NCI-H1048 (cell line): Measurements from ENCODE around the gene PAWR.

Source experiments
- DNase-seq: peaks from one replicate; lab custom pipeline; 2025; lab: John Stamatoyannopoulos, UW

PAWR gene, protein sequence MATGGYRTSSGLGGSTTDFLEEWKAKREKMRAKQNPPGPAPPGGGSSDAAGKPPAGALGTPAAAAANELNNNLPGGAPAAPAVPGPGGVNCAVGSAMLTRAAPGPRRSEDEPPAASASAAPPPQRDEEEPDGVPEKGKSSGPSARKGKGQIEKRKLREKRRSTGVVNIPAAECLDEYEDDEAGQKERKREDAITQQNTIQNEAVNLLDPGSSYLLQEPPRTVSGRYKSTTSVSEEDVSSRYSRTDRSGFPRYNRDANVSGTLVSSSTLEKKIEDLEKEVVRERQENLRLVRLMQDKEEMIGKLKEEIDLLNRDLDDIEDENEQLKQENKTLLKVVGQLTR

DNA sequence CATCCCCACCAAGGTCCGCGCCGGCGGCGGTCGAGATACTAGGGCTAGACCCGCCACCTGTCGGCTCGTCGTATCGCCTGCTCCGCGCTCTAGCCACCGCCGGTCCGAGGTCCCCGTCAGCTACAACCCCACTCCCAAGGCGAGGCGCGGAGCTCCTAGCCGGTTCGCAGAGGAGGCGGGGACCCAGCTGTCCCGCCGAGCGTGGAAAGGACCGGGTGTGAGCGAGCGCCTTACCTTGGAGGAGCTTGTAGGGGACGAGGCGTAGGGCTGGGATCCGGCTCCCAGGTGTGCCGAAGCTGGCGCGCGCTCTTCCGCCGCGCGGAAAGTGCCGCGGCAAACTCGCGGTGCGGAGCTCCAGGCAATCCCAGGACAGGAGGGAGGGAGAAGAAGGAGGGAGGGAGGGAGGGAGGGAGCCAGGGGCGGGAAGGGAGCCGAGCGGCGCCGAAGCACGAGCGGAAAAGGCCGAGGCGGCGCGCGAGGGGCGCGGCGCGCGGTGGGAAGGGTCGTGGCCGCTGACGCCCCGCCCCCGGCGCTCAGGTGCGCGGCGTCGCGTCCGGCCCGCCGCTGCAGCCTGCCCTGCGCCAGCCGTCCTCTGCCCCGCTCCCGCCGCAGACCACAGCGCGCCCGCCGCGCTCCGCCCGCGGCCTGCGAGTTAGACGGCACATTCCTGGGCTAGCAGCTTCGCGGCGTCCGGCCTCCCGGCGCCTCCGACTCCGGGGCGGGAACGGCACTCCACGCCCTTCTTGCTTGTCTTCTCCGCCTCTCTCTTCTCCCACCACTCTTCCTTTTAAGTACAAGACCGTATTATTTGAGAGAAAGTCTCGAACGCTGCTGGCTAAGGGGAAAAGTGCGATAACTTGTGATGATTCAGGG, at the start of gene PAWR:
Gene PAWR, minus strand, starts transcription at position 327 of the 873 bp plus-strand sequence. CDS start 720 bp downstream, outside the sequence.
- peak; percentile 73 for DNase-seq

DNA sequence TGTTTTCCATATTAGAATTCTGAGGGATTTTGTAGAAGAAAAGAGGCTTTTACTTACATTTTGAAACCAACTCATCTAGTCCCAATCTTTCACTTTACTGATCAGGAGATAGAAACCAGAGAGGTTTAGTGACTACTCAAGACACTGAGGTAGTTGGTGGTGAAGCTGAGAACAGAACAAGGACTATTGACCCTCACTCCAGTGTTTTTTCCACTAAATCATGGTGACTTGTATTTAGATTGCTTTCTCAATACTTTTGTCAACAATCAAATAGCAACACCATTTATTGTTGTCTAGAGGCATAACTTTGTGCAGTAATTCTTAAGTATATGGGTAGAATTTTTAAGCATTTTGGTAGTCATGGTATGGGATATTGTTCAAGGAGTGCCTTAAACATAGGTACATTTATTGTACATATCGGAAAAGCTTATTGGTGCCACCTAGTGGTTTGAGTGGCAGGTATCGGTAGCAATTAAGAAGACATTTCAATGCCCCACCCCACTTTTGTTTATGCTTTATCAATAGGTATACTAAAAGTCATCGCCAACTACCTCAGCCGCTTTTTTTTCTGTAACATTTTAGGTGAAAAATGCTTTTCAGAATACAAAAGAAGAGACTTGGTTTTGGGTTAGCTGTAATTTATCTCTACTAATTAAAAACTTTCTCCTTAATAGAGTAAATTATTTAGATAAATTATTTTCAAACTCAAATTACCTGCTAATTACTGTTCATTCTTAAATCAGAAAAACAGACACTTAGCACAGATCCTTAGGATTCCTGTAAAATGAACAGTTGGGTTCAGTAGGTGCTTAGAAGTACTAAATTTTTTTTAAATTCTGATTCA, 47.3 kb upstream of the PAWR start:
- DNase-seq = peak; percentile 41

DNA sequence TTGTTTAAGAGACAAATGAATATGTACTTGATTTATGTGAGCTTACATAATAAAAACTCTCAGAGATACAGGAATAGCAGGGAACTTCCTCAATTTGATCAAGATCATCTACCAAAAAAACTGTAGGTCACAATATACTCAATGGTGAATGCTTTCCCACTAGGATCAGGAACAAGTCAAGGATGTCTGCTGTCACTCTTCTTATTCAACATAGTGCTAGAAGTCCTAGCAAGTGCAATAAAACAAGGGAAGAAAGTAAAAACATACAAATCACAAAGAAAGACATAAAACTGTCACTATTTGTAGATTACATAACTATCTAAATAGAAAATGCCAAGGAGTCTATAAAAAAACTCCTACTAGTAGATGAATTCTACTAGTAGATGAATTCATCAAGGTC, 41.9 kb upstream of the PAWR start:
- no peak for DNase-seq

DNA sequence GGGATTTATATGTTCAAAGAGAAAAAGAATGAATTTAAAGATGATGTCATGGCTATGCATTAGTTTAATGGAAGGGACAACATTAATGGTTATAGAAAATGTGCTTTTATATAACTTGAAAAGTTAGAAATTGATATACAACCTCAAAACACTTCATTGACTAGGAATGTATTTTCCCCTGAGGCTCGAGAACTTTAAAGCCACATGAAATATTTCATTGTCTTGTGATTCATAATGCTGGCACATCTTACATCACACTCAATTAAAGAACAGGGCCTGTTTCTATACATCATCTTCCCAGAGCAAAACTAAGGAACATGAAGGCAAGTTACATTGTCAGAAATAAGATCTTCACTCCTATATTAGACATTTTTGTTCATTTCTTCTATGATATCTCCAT, 35.2 kb upstream of the PAWR start:
- DNase-seq = no peak

DNA sequence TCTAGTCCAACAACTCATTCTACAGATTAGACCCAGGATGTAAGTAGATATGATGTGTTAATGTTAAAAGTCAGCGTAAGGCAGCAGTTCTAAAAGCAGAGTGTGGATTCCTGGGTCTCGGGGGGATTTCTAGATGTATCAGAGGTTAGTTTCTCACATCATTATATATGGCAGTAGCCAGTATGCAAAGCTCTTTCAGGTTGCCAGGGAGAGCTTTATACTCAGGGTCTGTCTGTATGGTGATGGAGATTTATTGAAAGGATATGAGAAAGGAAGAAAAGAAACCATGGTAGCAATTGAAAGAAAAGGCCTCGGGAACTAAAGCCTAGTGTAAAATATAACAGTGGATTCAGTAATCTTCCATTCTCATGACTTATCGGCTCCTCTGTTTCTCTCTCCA, 26.2 kb upstream of the PAWR start:
- DNase-seq = no peak

DNA sequence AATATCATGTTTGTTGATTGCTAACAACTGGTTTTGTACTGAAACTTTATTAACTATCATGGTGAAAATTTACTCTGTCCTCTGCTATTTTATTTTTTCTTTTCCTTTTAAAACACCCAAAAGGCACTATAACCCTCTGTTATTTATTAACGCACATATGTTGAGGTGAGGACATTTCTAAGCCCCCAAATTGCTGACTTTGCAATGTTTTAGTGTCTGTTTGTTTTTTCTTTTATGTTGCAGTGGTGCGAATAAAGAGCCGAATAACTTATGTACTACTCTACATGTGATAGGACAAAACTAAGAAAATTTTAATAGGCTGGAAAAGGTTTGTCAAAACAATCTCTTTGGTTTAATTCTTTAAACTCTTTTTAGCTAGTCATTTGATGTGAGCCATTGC, 24.5 kb upstream of the PAWR start:
- no peak for DNase-seq

DNA sequence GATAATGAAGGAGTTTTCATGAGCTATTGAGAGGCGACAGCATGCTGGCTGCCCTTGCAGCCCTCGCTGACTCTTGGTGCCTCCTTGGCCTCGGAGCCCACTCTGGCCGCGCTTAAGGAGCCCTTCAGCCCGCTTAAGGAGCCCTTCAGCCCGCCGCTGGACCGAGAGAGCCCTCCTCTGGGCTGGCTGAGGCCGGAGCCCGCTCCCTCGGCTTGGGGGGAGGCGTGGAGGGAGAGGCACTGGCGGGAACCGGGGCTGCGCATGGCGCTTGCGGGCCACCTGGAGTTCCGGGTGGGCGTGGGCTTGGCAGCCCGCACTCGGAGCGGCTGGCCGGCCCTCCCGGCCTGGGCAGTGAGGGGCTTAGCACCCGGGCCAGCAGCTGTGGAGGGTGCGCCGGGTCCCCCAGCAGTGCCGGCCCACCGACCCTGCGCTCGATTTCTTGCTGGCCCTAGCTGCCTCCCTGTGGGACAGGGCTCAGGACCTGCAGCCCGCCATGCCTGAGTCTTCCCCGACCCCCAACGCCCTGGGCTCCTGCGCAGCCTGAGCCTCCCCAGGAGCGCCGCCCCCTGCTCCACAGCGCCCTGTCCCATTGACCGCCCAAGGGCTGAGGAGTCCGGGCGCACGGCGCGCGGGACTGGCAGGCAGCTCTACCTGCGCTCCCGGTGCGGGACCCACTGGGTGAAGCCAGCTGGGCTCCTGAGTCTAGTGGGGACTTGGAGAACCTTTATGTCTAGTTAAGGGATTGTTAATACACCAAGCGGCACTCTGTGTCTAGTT, 20.1 kb upstream of the PAWR start:
- DNase-seq = no peak

DNA sequence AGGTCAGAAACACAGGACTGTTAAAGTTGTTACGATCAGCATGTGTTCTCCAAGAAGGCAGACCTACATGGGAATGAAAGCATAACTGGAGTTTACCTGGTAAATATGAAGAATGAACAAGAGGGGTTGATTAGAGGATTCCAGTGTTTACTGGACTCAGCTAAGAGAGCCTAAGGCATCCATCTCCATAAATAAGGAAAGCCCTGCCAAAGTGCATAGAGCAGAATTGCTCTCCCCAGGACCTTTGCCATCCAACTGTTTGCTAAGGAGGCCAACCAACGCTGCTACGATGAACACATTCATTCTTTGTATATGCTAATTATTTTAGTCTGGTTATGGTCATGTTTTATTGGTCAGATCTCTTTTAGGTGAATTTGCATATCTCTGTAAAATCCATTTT, 17.1 kb upstream of the PAWR start:
- DNase-seq = no peak

DNA sequence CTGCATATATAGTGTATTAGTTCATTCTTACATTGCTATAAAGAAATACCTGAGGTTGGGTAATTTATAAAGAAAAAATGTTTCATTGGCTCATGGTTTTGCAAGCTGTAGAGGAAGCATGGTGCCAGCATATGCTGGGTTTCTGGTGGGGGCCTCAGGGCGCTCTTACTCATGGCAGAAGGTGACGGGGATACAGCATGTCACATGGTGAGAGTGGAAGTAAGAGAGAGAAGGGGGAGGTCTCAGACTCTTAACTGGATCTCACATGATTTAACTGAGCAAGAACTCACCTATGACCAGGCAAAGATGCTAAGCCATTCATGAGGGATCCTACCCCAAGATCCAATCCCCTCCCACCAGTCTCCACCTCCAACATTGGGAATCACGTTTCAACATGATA, 15.9 kb upstream of the PAWR start:
- DNase-seq = no peak

DNA sequence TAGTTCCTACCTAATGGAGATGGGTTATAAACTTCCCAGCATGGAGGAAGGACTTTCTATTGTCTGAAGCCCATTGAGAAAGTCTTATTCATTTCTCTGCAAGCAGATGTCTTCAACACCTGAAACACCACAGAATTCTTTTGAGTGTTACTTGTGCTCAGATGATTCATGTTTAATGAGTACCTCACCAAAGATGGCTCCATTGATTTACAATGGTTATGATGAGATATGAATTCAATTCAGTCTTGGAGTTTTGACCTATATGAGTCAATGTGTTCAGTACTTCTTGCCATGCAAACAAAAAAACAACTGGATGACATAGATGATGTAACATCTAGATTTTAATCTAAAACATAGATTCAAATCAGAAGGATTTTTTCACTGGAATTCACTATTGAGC, 15.4 kb upstream of the PAWR start:
- DNase-seq = no peak

DNA sequence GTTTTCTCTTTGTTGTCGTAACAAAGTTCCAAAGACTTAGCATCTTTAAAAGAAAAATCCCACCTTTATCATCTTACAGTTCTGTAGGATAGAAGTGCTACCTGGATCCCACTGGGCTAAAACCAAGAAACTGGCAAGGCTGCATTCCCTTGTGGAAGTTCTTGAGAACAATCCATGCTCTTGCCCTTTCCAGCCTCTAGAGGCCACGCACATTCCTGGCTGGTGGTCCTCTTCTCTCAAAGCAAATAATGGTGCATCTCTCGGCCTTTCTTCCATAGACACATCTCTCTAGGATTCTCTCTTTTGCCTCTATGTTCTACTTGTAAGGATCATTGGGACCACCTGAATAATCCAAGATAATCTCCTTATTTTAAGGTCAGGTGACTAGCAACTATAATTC, 8.2 kb upstream of the PAWR start:
- DNase-seq = no peak

DNA sequence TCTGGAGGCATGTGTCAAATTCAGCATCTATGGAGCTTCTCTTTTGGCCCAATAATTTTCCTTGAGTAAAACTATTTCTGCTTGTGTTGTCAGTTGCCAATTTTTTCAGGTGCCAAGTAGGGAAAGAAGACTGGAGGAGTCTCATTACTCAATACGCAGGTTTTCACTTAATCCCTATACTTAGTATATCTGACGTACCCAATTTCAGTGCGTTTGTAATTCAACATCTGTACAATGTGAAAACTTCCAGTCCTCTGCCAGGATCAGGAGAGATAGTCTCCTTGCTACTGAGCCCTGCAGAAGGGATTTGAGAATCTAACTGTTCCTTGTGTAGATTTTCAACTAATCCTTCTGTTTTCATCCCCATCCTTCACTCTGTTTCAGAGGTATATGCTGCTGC, 5.7 kb upstream of the PAWR start:
- DNase-seq = no peak

DNA sequence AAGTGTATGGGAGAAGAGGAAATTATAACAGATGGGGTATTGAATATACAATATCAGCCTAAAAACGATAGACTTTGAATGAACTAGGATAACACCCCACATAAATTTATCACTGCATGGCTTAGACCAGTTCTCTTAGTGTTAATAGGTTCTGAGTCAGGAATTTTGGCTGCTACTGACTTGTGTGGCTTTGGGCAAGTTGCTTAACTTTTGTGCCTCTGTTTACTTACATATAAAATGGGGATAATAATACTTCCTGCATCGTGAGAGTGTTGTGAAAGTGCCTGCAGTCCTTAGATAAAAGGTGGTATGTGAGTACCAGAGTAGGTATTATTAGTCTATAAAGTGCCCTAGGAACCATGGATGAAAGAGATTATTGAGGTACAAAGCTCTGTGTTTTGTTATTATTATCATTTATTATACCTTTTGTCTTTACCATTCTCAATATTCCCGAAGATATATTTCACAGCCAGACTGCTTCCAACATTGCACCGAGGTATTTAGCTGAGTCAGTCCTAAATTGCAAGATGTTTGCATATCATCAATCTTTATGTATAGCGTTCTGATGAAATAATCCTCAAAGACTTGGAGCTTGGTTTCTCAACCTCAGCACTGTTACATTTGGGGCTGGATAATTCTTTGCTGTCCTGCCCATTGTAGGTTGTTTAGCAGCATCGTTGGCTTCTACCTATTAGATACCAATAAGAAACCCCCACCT, 2.3 kb upstream of the PAWR start:
- no peak for DNase-seq

DNA sequence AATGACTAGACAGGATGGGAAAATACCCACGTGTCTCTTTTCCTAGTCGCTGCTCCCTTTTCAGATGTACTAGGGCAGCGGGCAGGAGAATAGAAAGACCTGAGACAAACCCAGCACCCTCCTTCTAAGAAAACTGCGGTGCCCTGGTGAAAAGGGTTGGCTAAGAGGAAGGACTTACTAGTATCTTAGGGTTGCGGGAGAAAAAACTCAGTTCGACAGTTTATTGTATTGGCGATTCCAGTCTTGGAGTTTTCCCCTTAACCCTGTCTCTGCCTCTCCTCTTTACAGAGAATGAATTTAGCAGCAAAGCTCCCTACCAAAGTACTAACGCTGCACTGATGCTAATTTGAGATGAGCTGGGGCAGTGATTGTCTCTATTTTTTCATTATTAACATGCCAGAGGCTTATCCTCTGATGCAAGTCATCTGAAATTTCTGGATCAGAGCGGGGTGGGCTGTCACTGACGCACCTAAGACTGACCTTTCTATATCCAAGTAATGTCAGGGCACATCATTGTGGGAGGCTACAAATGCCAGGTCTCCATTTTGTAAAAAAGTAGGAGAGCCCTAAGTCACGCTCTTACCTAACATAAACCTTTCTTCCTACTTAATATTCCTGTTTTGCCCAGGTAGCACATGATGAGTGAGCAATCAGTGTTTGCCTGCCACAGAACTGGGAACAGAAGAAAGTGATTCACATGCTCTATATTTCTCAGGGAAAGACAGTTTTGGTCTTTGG, 916 bp upstream of the PAWR start:
- DNase-seq = no peak

DNA sequence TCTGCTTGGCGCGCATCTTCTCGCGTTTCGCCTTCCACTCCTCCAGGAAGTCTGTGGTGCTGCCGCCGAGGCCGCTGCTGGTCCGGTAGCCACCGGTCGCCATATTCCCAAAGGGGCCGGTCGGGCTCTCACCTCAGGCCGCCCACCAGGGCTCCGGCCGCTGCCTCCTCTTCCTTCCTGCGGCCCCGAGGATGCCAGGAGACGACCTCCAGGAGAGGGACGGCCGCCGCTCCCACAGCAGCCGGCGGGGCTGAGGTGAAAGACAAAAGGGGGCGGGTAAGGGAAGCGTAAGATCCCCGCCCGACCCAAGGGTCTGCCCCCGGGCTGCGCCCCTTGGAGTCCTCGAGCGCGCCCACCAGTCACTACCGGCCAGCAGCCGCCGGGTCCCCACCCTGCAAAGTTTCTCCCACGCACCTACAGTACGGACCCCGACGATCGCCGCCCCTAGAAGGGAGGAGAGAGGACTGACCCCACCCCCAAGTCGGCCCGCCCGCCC, 574 bp downstream of the PAWR start:
- DNase-seq = no peak

DNA sequence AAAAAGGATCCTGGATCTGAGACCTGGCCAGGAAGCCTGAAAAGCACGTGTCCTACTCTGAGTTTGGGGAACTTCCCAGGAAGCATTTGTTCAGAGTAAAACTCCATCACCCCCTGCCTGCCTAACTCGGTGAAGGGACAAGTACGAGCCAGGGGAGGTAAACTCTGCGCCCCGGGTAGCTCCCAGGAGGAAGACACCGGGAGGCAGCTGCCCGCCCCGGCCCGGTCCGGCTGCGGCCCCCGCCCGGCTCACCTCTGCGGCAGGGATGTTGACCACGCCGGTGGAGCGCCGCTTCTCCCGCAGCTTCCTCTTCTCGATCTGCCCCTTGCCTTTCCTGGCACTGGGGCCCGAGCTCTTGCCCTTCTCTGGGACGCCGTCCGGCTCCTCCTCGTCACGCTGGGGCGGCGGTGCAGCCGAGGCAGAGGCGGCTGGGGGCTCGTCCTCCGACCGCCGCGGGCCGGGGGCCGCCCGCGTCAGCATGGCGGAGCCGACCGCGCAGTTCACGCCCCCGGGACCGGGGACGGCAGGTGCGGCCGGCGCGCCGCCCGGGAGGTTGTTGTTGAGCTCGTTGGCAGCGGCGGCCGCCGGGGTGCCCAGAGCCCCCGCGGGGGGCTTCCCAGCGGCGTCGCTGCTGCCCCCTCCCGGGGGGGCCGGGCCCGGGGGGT, 1.2 kb downstream of the PAWR start:
- DNase-seq = no peak

DNA sequence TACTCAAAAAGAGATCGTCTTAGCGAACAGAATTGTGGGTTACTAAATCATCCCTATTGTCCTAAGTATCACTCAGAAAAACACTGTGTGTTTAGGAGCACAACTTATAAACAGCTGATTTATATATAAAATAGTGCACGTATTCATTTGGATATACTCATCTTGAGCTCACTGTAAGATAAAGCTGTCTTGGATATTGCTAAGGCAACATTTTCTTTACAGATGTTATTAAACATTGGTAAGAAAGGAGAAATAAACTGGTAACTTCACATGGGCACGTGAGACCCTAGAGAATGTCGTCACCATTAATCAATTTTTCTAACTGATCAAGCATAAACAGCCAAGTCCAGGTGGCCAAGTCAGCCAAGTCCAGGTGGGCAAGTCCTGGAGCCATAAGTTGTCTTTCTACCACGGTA, 1.7 kb downstream of the PAWR start:
- DNase-seq = no peak

DNA sequence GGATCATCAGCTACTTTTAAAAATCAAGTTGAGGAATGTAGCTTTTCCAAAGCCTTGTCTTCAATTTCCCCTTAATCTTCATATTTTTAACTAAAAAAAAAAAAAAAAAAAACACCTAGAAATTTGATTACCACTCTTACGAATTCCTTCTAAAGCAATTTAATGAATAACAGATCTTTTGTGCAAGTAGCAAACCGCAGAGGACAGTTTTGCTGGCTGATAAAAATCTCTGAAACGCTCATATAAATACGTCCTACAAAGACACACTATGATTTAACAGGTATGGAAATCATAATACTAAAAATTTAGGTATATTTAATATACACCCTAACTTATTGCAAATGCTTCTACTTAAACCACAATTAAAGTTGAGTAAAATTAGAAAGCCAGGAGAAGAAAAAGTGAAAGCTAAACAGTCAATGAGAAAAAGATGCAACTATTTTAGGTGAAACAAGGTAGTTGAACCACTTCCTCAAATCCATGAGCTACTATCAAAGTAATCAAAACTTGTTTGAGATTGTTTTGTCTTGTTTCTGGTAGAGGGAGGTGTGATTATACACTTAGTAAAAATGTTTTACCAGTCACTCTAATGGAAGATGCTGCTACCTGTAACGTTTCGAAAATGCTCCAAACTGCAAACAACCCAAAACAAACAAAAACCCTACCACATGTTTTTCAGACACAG, 2.2 kb downstream of the PAWR start:
- no peak for DNase-seq

DNA sequence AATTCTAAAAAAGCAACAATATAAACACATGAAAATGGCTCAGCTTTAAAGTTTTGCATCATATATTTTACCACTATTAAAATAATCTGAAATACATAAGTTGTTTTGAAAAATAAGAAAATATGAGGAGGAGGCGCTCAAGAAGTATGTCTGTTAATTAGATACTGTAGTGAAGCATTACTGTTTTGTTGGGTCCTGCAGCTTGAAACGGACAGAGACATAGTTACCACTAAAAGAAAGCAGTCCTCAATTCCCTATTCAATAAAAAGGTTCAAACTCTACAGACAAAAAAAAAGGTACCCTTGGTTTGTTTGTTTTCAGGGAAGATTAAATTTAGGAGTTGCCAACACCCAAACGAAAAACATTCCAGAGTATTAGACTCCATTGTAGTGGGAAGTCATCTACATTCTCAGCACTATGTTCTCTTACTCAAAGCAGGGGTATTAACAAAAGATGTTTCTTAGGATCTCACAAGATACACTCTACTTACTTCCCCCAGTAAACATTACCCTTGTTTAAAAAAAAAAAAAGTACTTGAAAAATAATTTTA, 3.0 kb downstream of the PAWR start:
- no peak for DNase-seq
